Measurements from ENCODE around the gene KRTAP5-3.

DNA sequence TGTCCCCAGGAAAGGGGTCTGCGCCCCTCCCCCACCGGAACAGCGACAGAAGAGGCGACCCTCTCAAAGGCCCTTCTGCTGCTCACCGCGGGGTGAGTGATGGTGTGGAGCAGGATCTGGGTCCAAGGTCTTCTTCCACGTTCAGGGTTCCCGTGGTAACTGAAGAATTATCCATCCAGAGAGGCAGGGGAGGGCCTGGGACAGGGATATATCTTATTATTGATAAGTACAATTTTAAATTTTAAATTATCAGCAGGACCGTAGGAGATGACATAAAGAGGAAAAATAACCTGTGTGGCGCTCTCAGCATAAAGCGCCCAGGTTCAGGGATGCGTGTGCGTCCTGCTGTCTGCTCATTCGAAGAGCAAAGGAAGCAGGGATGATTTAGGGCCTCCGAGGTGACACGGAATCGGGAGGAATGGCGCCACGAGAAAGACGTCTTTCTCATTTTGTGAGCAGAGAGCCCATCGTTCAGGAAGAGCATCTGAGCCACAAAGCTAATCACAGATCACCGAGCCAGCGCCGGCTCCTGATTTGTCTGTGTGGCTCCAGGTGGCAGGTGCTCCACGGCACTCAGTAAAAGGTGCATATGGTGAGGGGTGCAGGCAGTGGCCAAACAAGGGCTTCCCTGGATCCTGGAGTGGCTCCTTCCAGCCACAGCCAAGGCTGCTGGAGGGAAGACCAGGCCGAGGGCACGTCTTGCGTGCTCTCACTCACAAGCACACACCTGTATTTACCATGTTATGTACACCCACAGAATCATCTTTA is 40.6 kb upstream of the KRTAP5-3 start:
- TF ChIP-seq EP300 (IDR thresholded peaks at IDR 0.05; ENCODE audit: borderline replicate concordance) (no peak), CEBPB (IDR thresholded peaks at IDR 0.05) (no peak), TCF12 (IDR thresholded peaks at IDR 0.05; ENCODE audit: low read depth) (no peak), YY1 (IDR thresholded peaks at IDR 0.05; ENCODE audit: low read depth) (no peak), TAF1 (IDR thresholded peaks at IDR 0.05; ENCODE audit: low read depth) (no peak), CREB1 (IDR thresholded peaks at IDR 0.05; ENCODE audit: low read depth) (no peak)
- TF ChIP-seq, protein P1, sequence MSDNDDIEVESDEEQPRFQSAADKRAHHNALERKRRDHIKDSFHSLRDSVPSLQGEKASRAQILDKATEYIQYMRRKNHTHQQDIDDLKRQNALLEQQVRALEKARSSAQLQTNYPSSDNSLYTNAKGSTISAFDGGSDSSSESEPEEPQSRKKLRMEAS (IDR thresholded peaks at IDR 0.05): no peak
- TF ChIP-seq, protein P2, sequence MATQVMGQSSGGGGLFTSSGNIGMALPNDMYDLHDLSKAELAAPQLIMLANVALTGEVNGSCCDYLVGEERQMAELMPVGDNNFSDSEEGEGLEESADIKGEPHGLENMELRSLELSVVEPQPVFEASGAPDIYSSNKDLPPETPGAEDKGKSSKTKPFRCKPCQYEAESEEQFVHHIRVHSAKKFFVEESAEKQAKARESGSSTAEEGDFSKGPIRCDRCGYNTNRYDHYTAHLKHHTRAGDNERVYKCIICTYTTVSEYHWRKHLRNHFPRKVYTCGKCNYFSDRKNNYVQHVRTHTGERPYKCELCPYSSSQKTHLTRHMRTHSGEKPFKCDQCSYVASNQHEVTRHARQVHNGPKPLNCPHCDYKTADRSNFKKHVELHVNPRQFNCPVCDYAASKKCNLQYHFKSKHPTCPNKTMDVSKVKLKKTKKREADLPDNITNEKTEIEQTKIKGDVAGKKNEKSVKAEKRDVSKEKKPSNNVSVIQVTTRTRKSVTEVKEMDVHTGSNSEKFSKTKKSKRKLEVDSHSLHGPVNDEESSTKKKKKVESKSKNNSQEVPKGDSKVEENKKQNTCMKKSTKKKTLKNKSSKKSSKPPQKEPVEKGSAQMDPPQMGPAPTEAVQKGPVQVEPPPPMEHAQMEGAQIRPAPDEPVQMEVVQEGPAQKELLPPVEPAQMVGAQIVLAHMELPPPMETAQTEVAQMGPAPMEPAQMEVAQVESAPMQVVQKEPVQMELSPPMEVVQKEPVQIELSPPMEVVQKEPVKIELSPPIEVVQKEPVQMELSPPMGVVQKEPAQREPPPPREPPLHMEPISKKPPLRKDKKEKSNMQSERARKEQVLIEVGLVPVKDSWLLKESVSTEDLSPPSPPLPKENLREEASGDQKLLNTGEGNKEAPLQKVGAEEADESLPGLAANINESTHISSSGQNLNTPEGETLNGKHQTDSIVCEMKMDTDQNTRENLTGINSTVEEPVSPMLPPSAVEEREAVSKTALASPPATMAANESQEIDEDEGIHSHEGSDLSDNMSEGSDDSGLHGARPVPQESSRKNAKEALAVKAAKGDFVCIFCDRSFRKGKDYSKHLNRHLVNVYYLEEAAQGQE (IDR thresholded peaks at IDR 0.05; ENCODE audit: low read depth): no peak
- TF ChIP-seq, protein P3, sequence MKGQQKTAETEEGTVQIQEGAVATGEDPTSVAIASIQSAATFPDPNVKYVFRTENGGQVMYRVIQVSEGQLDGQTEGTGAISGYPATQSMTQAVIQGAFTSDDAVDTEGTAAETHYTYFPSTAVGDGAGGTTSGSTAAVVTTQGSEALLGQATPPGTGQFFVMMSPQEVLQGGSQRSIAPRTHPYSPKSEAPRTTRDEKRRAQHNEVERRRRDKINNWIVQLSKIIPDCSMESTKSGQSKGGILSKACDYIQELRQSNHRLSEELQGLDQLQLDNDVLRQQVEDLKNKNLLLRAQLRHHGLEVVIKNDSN (IDR thresholded peaks at IDR 0.05): no peak
